ENCODE data around the gene PUSL1. TPM values are rescaled to one million over a fixed set of nuclear protein-coding genes. Genes with fewer than 3 reads are reported as not detected.

Gene PUSL1
- total and polyA plus RNA-seq, 2 of the 13 experiments (the other 11 are each of a cell fraction or from before 2014, with no cell fraction given), result 8.3 to 22.2 TPM

DNA sequence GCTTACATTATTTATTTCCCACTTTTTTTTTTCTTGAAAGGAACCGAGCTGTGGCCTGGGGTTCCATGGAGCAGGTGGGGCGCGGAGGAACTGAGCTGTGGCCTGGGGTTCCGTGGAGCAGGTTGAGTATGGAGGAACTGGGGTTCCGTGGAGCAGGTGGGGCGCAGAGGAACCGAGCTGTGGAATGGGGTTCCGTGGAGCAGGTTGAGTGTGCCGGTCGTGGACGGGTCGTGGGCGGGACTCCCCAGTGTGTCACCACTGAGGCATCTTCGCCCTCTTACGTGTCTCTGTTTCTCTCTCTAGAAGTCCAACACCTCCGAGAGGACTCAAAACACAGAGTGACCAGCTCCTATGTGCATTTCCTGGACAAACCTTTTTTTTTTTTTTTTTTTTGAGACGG lies 29.4 kb upstream of the PUSL1 start (continued):
- no peak for TF ChIP-seq MATR3 (CRISPR knock-in tag; IDR thresholded peaks at IDR 0.05)
- no peak for TF ChIP-seq CEBPG (CRISPR knock-in tag; IDR thresholded peaks at IDR 0.05)
- no peak for TF ChIP-seq CREB1 (IDR thresholded peaks at IDR 0.05)
- TF ChIP-seq CREB1 (CRISPR knock-in tag; IDR thresholded peaks at IDR 0.05), result no peak

GRCh38 chr1:1280782-1281481 lies 27.5 kb upstream of the PUSL1 start:
- Histone ChIP-seq H3K79me2 (ENCODE audit: insufficient read depth, low read length) (no peaks in the 10 kb centered on the region), H3K36me3 (replicated peaks in 1 of 2; ENCODE audit: control insufficient read depth in 1 of 2, insufficient read depth in 2 of 2, low read length in 2 of 2) (no peaks in the 10 kb centered on the region), H3K4me2 (ENCODE audit: low read depth, low read length) (peak overlapping the region; percentile 82), H3K9me3 (ENCODE audit: low read length) (no peaks in the 10 kb centered on the region), H3K9ac (ENCODE audit: insufficient read depth, low read depth, low read length) (peak overlapping the region; percentile 48; the same call in 1 of the 2 replicates), H3K4me1 (ENCODE audit: insufficient read depth, low read length) (peaks cover 50% of the 10 kb centered on the region), H3K27me3 (ENCODE audit: control insufficient read depth in 1 of 2, insufficient read depth in 2 of 2, low read length in 2 of 2) (peaks cover 0 to 2% of the 10 kb centered on the region in 2 experiments; a peak in 1 of 5 replicates), H4K20me1 (ENCODE audit: insufficient read depth, low read length) (no peaks in the 10 kb centered on the region), H3K4me3 (replicated peaks in 1 of 3; ENCODE audit: insufficient read depth in 1 of 3, low read depth in 2 of 3, low read length in 3 of 3) (peak overlapping the region in 1 of 3 experiments; percentile 59; a peak in 2 of 6 replicates), H2AFZ (ENCODE audit: low read length) (no peak overlapping the region), H3K27ac (ENCODE audit: extremely low read length, insufficient read depth, low read length) (peak overlapping the region; percentile 73)
- ATAC-seq (peak; percentile 17), DNase-seq (ENCODE audit: low spot score) (no peak), FAIRE-seq (no peak)
- BruUV-seq (replicated peaks), result no TSS peak
- WGBS (ENCODE audit: low lambda C conversion rate), result 60% methylated on average over 7 of the region's 21 CpGs
- ChIA-PET CTCF (ENCODE audit: low intra/inter-chr PET ratio, low total read pairs) (no interaction called here), POLR2A (interaction anchor here (1.0 to 1.5 kb wide), 5 partner anchors 7 to 156 kb away, joined by 3 to 7 read pairs (median 6); partner anchors contain the start of gene UBE2J2)
- intact Hi-C loops (cut with micrococcal nuclease; ENCODE audit: unreplicated experiment), result no loop called here
- in situ Hi-C loops (cut with HindIII; ENCODE audit: extremely low pct_ligation_motif_present, low pct_unique_long_range_greater_than_20kb), result no loop called here
- TF ChIP-seq ZNF598 (CRISPR knock-in tag; IDR thresholded peaks at IDR 0.05; ENCODE audit: borderline replicate concordance) (no peak), ZNF768 (CRISPR knock-in tag; IDR thresholded peaks at IDR 0.05) (0 out of 2 replicates have a peak, but pooled peaks have one; percentile 14), KMT2A (CRISPR knock-in tag; IDR thresholded peaks at IDR 0.05) (no peak), ZNF253 (CRISPR knock-in tag; IDR thresholded peaks at IDR 0.05; ENCODE audit: borderline replicate concordance) (0 out of 2 replicates have a peak, but pooled peaks have one; percentile 47), SMAD9 (CRISPR knock-in tag; IDR thresholded peaks at IDR 0.05) (no peak), CAMTA2 (CRISPR knock-in tag; IDR thresholded peaks at IDR 0.05; ENCODE audit: borderline replicate concordance) (0 out of 2 replicates have a peak, but pooled peaks have one; percentile 54), FOSL2 (CRISPR knock-in tag; IDR thresholded peaks at IDR 0.05) (peak; percentile 50), BRD4 (CRISPR knock-in tag; IDR thresholded peaks at IDR 0.05) (0 out of 2 replicates have a peak, but pooled peaks have one; percentile 35), NFKB2 (CRISPR knock-in tag; IDR thresholded peaks at IDR 0.05; ENCODE audit: borderline replicate concordance) (peak; percentile 20; the same call in 1 of the 2 replicates), KLF13 (CRISPR knock-in tag; IDR thresholded peaks at IDR 0.05) (no peak), ZNF704 (CRISPR knock-in tag; IDR thresholded peaks at IDR 0.05; ENCODE audit: borderline replicate concordance) (no peak), SRSF9 (IDR thresholded peaks at IDR 0.05; ENCODE audit: borderline replicate concordance, insufficient read depth, low read depth, low read length, poor library complexity, severe bottlenecking) (no peak), ZBTB39 (CRISPR knock-in tag; IDR thresholded peaks at IDR 0.05) (0 out of 2 replicates have a peak, but pooled peaks have one; percentile 5), CREBL2 (CRISPR knock-in tag; IDR thresholded peaks at IDR 0.05; ENCODE audit: borderline replicate concordance) (no peak), MTA3 (CRISPR knock-in tag; IDR thresholded peaks at IDR 0.05) (no peak), ZNF776 (CRISPR knock-in tag; IDR thresholded peaks at IDR 0.05) (peak; percentile 24; the same call in 1 of the 2 replicates), ZNF296 (CRISPR knock-in tag; conservative IDR thresholded peaks at IDR 0.05) (no peak)

Measured in HepG2 (cell line).